Trophoblast cell (in vitro differentiated cells and primary cell): ENCODE data around the gene CERS3.
"Not testable (repeated sequence)": the region's sequence is repeated elsewhere in the genome, so short reads cannot be mapped to it uniquely, and the experiment has no call there.

Experiments used
- DNase-seq, 2 donors: peaks; one replicate each; pipeline ENCODE4 v3.0.0-alpha.2; 2016
- H2AFZ ChIP-seq: 2 replicates; pipeline ENCODE4 v1.6.1; 2013; ENCODE audit warnings: low read length, moderate library complexity, mild to moderate bottlenecking; ENCODE audit not compliant: insufficient read depth, poor library complexity
- H2AK5ac ChIP-seq: 2 replicates; pipeline ENCODE4 v1.6.1; 2013; ENCODE audit warnings: mild to moderate bottlenecking, low read length
- H2BK120ac ChIP-seq: 2 replicates; pipeline ENCODE4 v1.6.1; 2013; ENCODE audit warnings: low read length, mild to moderate bottlenecking, moderate library complexity; ENCODE audit not compliant: insufficient read depth, poor library complexity
- H2BK12ac ChIP-seq: 2 replicates; pipeline ENCODE4 v1.6.1; 2013; ENCODE audit warnings: mild to moderate bottlenecking, low read length, moderate library complexity
- H2BK5ac ChIP-seq: 2 replicates; pipeline ENCODE4 v1.6.1; 2013; ENCODE audit warnings: low read length, low read depth, moderate library complexity, mild to moderate bottlenecking; ENCODE audit not compliant: poor library complexity
- H3K14ac ChIP-seq: 2 replicates; pipeline ENCODE4 v1.6.1; 2013; ENCODE audit warnings: mild to moderate bottlenecking, low read length
- H3K18ac ChIP-seq: 2 replicates; pipeline ENCODE4 v1.6.1; 2013; ENCODE audit warnings: mild to moderate bottlenecking, low read length
- H3K23ac ChIP-seq: 2 replicates; pipeline ENCODE4 v1.6.1; 2013; ENCODE audit warnings: low read length
- H3K27ac ChIP-seq: 2 replicates; pipeline ENCODE4 v1.5.1; 2013; ENCODE audit warnings: low read depth, mild to moderate bottlenecking, inconsistent platforms, low read length, moderate library complexity
- H3K27me3 ChIP-seq: 2 replicates; pipeline ENCODE4 v1.6.1; 2013; ENCODE audit warnings: inconsistent platforms, mild to moderate bottlenecking, low read length, moderate library complexity; ENCODE audit not compliant: insufficient read depth
- H3K36me3 ChIP-seq, 2 experiments: 1 replicate in 1 of 2; 2 replicates in 1 of 2; pipeline ENCODE4 v1.6.1; 2013; ENCODE audit warnings: low read length in 2 of 2, mild to moderate bottlenecking in 2 of 2, moderate library complexity in 1 of 2; ENCODE audit not compliant: insufficient read depth in 2 of 2, control insufficient read depth in 1 of 2
- H3K4ac ChIP-seq: 2 replicates; pipeline ENCODE4 v1.6.1; 2013; ENCODE audit warnings: low read depth, mild to moderate bottlenecking, low read length, moderate library complexity
- H3K4me1 ChIP-seq, 2 experiments: 1 replicate in 1 of 2; 2 replicates in 1 of 2; pipeline ENCODE4 v1.6.1; 2013; ENCODE audit warnings: low read length in 2 of 2, mild to moderate bottlenecking in 2 of 2, moderate library complexity in 1 of 2; ENCODE audit not compliant: insufficient read depth in 2 of 2, control insufficient read depth in 1 of 2
- H3K4me2 ChIP-seq: 2 replicates; pipeline ENCODE4 v1.6.1; 2013; ENCODE audit warnings: inconsistent platforms, mild to moderate bottlenecking, low read length, moderate library complexity
- H3K4me3 ChIP-seq: 2 replicates; pipeline ENCODE4 v1.5.1; 2013; ENCODE audit warnings: mild to moderate bottlenecking, low read depth, low read length, inconsistent platforms
- H3K79me1 ChIP-seq: one replicate; pipeline ENCODE4 v1.6.1; 2013; ENCODE audit warnings: low read length
- H3K79me2 ChIP-seq: 2 replicates; pipeline ENCODE4 v1.6.1; 2013; ENCODE audit warnings: low read length, mild to moderate bottlenecking; ENCODE audit not compliant: control insufficient read depth, insufficient read depth, poor library complexity
- H3K9ac ChIP-seq: 2 replicates; pipeline ENCODE4 v1.6.1; 2013; ENCODE audit warnings: mild to moderate bottlenecking, low read length
- H3K9me3 ChIP-seq: 2 replicates; pipeline ENCODE4 v1.6.1; 2013; ENCODE audit warnings: low read depth, mild to moderate bottlenecking, control low read depth, inconsistent platforms, low read length; ENCODE audit not compliant: insufficient read depth
- H4K12ac ChIP-seq: 2 replicates; pipeline ENCODE4 v1.6.1; 2013; ENCODE audit warnings: low read depth, mild to moderate bottlenecking, low read length, moderate library complexity
- H4K8ac ChIP-seq: 2 replicates; pipeline ENCODE4 v1.6.1; 2013; ENCODE audit warnings: low read depth, mild to moderate bottlenecking, low read length, moderate library complexity
- H4K91ac ChIP-seq: one replicate; pipeline ENCODE4 v1.6.1; 2013; ENCODE audit warnings: low read depth, mild to moderate bottlenecking, low read length, moderate library complexity
- WGBS: extraction: QIAGEN DNeasy Blood & Tissue Kit; methylation state at CpG from one replicate; pipeline ENCODE4 v1.1.7; 2013; ENCODE audit warnings: missing lambda C conversion rate; ENCODE audit not compliant: insufficient read length, insufficient coverage; ENCODE audit errors: extremely low coverage; 5-methylcytosine and 5-hydroxymethylcytosine counted together

Gene CERS3

GRCh38 chr15:100457201-100457600 lies 71.5 kb downstream of the CERS3 start:
- Histone ChIP-seq H3K4ac (no peak overlapping the region), H4K91ac (no peak overlapping the region), H2AFZ (no peak overlapping the region), H3K79me1 (no peaks in the 10 kb centered on the region), H3K9ac (no peak overlapping the region), H3K23ac (no peak overlapping the region), H3K9me3 (peaks cover 5% of the 10 kb centered on the region), H4K8ac (no peak overlapping the region), H3K27ac (no peak overlapping the region), H3K4me3 (no peak overlapping the region), H3K79me2 (no peaks in the 10 kb centered on the region), H2BK5ac (no peak overlapping the region), H3K36me3 (no peaks in the 10 kb centered on the region), H3K4me2 (no peak overlapping the region), H2AK5ac (no peak overlapping the region), H3K14ac (no peak overlapping the region), H3K27me3 (no peaks in the 10 kb centered on the region), H2BK12ac (no peak overlapping the region), H3K4me1 (no peaks in the 10 kb centered on the region), H3K18ac (no peak overlapping the region), H2BK120ac (no peak overlapping the region), H4K12ac (no peak overlapping the region)
- DNase-seq = no peak
- WGBS = no CpG with 5 or more reads among the region's 1 CpG

- Histone ChIP-seq H3K79me2 (no peaks in the 10 kb centered on the region), H3K27me3 (no peaks in the 10 kb centered on the region), H2AK5ac (no peak overlapping the region), H2BK12ac (no peak overlapping the region), H3K4ac (no peak overlapping the region), H2AFZ (no peak overlapping the region), H4K8ac (no peak overlapping the region), H3K18ac (no peak overlapping the region), H3K9ac (no peak overlapping the region), H3K9me3 (peaks cover 5% of the 10 kb centered on the region), H2BK5ac (no peak overlapping the region), H3K4me1 (no peaks in the 10 kb centered on the region), H3K36me3 (no peaks in the 10 kb centered on the region), H4K91ac (no peak overlapping the region), H3K27ac (no peak overlapping the region), H3K14ac (no peak overlapping the region), H2BK120ac (no peak overlapping the region), H3K23ac (no peak overlapping the region), H3K79me1 (no peaks in the 10 kb centered on the region), H4K12ac (no peak overlapping the region), H3K4me3 (no peak overlapping the region), H3K4me2 (no peak overlapping the region)
- WGBS = no CpG with 5 or more reads among the region's 2 CpGs
- DNase-seq = no peak
Measured at GRCh38 chr15:100454148-100454547, 74.6 kb downstream of the CERS3 start.

- Histone ChIP-seq H3K27ac (no peak overlapping the region), H3K4me3 (no peak overlapping the region), H2AK5ac (no peak overlapping the region), H4K91ac (no peak overlapping the region), H2BK5ac (no peak overlapping the region), H4K8ac (no peak overlapping the region), H3K4ac (no peak overlapping the region), H3K79me2 (no peaks in the 10 kb centered on the region), H3K36me3 (no peaks in the 10 kb centered on the region), H3K9me3 (peaks cover 13% of the 10 kb centered on the region), H3K4me2 (no peak overlapping the region), H3K9ac (no peak overlapping the region), H2BK12ac (no peak overlapping the region), H3K4me1 (no peaks in the 10 kb centered on the region), H4K12ac (no peak overlapping the region), H3K23ac (no peak overlapping the region), H3K79me1 (no peaks in the 10 kb centered on the region), H3K18ac (no peak overlapping the region), H2BK120ac (no peak overlapping the region), H3K14ac (no peak overlapping the region), H2AFZ (no peak overlapping the region), H3K27me3 (no peaks in the 10 kb centered on the region)
- no CpG with 5 or more reads among the region's 2 CpGs for WGBS
- DNase-seq = no peak
Measured at GRCh38 chr15:100448481-100448880, 80.3 kb downstream of the CERS3 start.

GRCh38 chr15:100441063-100441462 lies 87.7 kb downstream of the CERS3 start:
- not testable (repeated sequence) for DNase-seq, H2BK120ac ChIP-seq, H3K79me2 ChIP-seq, H2BK5ac ChIP-seq, H3K14ac ChIP-seq, H2AK5ac ChIP-seq, H3K4me2 ChIP-seq, H4K12ac ChIP-seq, H3K4me1 ChIP-seq, H2AFZ ChIP-seq, H3K9me3 ChIP-seq, H3K4ac ChIP-seq, H3K79me1 ChIP-seq, H3K27ac ChIP-seq, H3K23ac ChIP-seq, H3K4me3 ChIP-seq, H3K27me3 ChIP-seq, H3K36me3 ChIP-seq, H4K91ac ChIP-seq, H2BK12ac ChIP-seq, H3K18ac ChIP-seq, H3K9ac ChIP-seq, H4K8ac ChIP-seq
- no CpG with 5 or more reads among the region's 11 CpGs for WGBS
